Spleen (tissue), 11 donors: ENCODE measurements around the gene CAMTA1. TPM values are rescaled to one million over a fixed set of nuclear protein-coding genes. Genes with fewer than 3 reads are reported as not detected.

Experiments used
- DNase-seq: peaks from one replicate; pipeline ENCODE4 v3.0.0-alpha.2; 2020
- H3K27ac ChIP-seq, 8 donors: fragments of 200-600 bp; sonication (generic) in 7 of 8; 1 replicate in 4 of 8; 2 replicates in 4 of 8; pipeline versions ENCODE4 v1.5.0 to v1.8.0; 2016 to 2021; ENCODE audit warnings: inconsistent platforms in 4 of 8, mild to moderate bottlenecking in 4 of 8, moderate library complexity in 1 of 8
- H3K27me3 ChIP-seq, 7 donors: fragments of 200-600 bp; sonication (generic) in 6 of 7; replicated peaks in 1 of 7; 1 replicate in 4 of 7; 2 replicates in 3 of 7; pipeline versions ENCODE4 v1.5.0 to v1.8.0; 2016 to 2021; ENCODE audit warnings: inconsistent platforms in 3 of 7, mild to moderate bottlenecking in 1 of 7
- H3K36me3 ChIP-seq, 6 donors: fragments of 200-600 bp; sonication (generic) in 5 of 6; 1 replicate in 4 of 6; 2 replicates in 2 of 6; pipeline versions ENCODE4 v1.5.0 to v1.8.0; 2016 to 2021; ENCODE audit warnings: inconsistent platforms in 2 of 6
- H3K4me1 ChIP-seq, 6 donors: fragments of 200-600 bp; sonication (generic) in 5 of 6; 1 replicate in 3 of 6; 2 replicates in 3 of 6; pipeline versions ENCODE4 v1.5.0 to v1.8.0; 2016 to 2021; ENCODE audit warnings: inconsistent platforms in 3 of 6
- H3K4me3 ChIP-seq, 8 donors: fragments of 200-600 bp; sonication (generic) in 7 of 8; 1 replicate in 4 of 8; 2 replicates in 4 of 8; pipeline versions ENCODE4 v1.5.0 to v1.8.0; 2016 to 2021; ENCODE audit warnings: inconsistent platforms in 4 of 8, mild to moderate bottlenecking in 4 of 8, moderate library complexity in 2 of 8
- H3K9me3 ChIP-seq, 8 donors: fragments of 200-600 bp; sonication (generic) in 7 of 8; 1 replicate in 4 of 8; 2 replicates in 4 of 8; pipeline versions ENCODE4 v1.5.0 to v1.8.0; 2016 to 2021; ENCODE audit warnings: inconsistent platforms in 4 of 8
- CTCF ChIP-seq, 11 experiments: fragments of 200-600 bp in 7 of 11; fragments of 450-650 bp in 4 of 11; sonication (generic) in 4 of 11; IDR thresholded peaks in 8 of 11; conservative IDR thresholded peaks in 3 of 11; 1 replicate in 7 of 11; 2 replicates in 4 of 11; pipeline versions ENCODE4 v1.4.0 to v1.8.0; 2016 to 2021; ENCODE audit warnings: antibody characterized with exemption in 11 of 11, inconsistent platforms in 4 of 11, mild to moderate bottlenecking in 1 of 11
- POLR2A ChIP-seq, 3 donors: fragments of 450-650 bp; IDR thresholded peaks; one replicate each; pipeline ENCODE4 v1.5.1; 2017; ENCODE audit warnings: antibody characterized with exemption in 3 of 3, mild to moderate bottlenecking in 1 of 3
- POLR2AphosphoS5 ChIP-seq, 3 donors: sonication (generic); formaldehyde crosslinking; IDR thresholded peaks; one replicate each; pipeline ENCODE4 v1.5.1; 2017; ENCODE audit warnings: antibody characterized with exemption in 3 of 3
- WGBS, 5 donors: extraction: QIAGEN DNeasy Blood & Tissue Kit in 3 of 5; methylation state at CpG; one replicate each; pipeline versions ENCODE4 v1.1.5 to v1.1.7; 2013 to 2018; 5-methylcytosine and 5-hydroxymethylcytosine counted together
- intact Hi-C: fragments of 100-400 bp; cut with DNase I; formaldehyde crosslinking; loops from one replicate; pipeline ENCODE4 v1.15.0; 2023; ENCODE audit warnings: low total_unique reads
- polyA plus RNA-seq, 3 donors: library from polyadenylated mRNA; stranded (reverse); fragments of 200-250 nt; gene quantifications; one replicate each; pipeline ENCODE4 v1.2.1, GENCODE V29; 2013
- total RNA-seq, 7 donors: library from RNA; depleted of rRNA in 3 of 7; stranded (reverse); fragments of >200 nt in 3 of 7; fragmentation: NEBNext Ultra II Directional in 4 of 7; extraction: Animal tissue kit (Norgen Biotek cat#: 25700) in 4 of 7; gene quantifications; one replicate each; pipeline versions ENCODE4 v1.1.0 to v1.2.1, GENCODE V29; 2016 to 2021
- donor health status: healthy with polysubstance abuse.
- donor health status: DM: no; HTN: no; CAD: no; lungs with moderate emphysema.
- donor health status: DM: no; HTN: no; CAD: no.
- donor health status: Bipolar disorder and iron deficiency.
- donor health status: healthy.
- donor health status: DM: no; HTN: no; CAD: no.
- donor health status: DM: yes; HTN: yes; CAD: no.

CAMTA1 gene
- total and polyA plus RNA-seq, 10 donors = 53.0 to 106 (median 77.3) TPM

GRCh38 chr1:7032992-7033391 lies 247.7 kb downstream of the CAMTA1 start:
- Histone ChIP-seq H3K4me3 (no peak overlapping the region), H3K27ac (no peak overlapping the region), H3K4me1 (no peaks in the 10 kb centered on the region), H3K27me3 (no peaks in the 10 kb centered on the region), H3K36me3 (no peaks in the 10 kb centered on the region), H3K9me3 (peaks cover 7 to 29% (median 28%) of the 10 kb centered on the region in 8 donors)
- WGBS, 5 donors = 75 to 93% (median 84%) methylated on average over 2 of the region's 2 CpGs
- intact Hi-C loops = no loop called here
- no peak for DNase-seq
- no peak for TF ChIP-seq POLR2AphosphoS5 (IDR thresholded peaks at IDR 0.05)
- no peak for TF ChIP-seq POLR2A (IDR thresholded peaks at IDR 0.05)
- TF ChIP-seq CTCF (IDR thresholded peaks at IDR 0.05 in 8 of 11, conservative IDR thresholded peaks at IDR 0.05 in 3 of 11) = no peak

GRCh38 chr1:7036386-7036785 lies 251.1 kb downstream of the CAMTA1 start:
- intact Hi-C loops = no loop called here
- 88 to 94% (median 91%) methylated on average over 8 of the region's 8 CpGs for WGBS, 5 donors
- no peak for DNase-seq

GRCh38 chr1:7039590-7040220 lies 254.5 kb downstream of the CAMTA1 start:
- Histone ChIP-seq H3K27ac (no peak overlapping the region), H3K4me3 (no peak overlapping the region), H3K27me3 (peaks cover 0 to 25% (median 0%) of the 10 kb centered on the region in 7 donors), H3K36me3 (no peaks in the 10 kb centered on the region), H3K9me3 (no peaks in the 10 kb centered on the region), H3K4me1 (no peaks in the 10 kb centered on the region)
- TF ChIP-seq POLR2A (IDR thresholded peaks at IDR 0.05) = no peak
- no peak for DNase-seq
- intact Hi-C loops = loop anchor here (10.0 kb wide), 2 partner anchors 175 to 605 kb away; no protein-coding TSS in a partner anchor
- WGBS, 5 donors = 79 to 86% (median 83%) methylated on average over 8 of the region's 8 CpGs

More at GRCh38 chr1:7036386-7036785, 251.1 kb downstream of the CAMTA1 start:
- no peak overlapping the region for H3K4me3 ChIP-seq
- H3K9me3 ChIP-seq = peaks cover 7 to 28% (median 25%) of the 10 kb centered on the region in 8 donors
- H3K4me1 ChIP-seq = no peaks in the 10 kb centered on the region
- no peaks in the 10 kb centered on the region for H3K36me3 ChIP-seq
- no peaks in the 10 kb centered on the region for H3K27me3 ChIP-seq
- TF ChIP-seq POLR2AphosphoS5 (IDR thresholded peaks at IDR 0.05) = no peak
- no peak for TF ChIP-seq POLR2A (IDR thresholded peaks at IDR 0.05)
- TF ChIP-seq CTCF (IDR thresholded peaks at IDR 0.05 in 8 of 11, conservative IDR thresholded peaks at IDR 0.05 in 3 of 11) = no peak
- no peak overlapping the region for H3K27ac ChIP-seq

- Histone ChIP-seq H3K27ac (no peak overlapping the region), H3K9me3 (no peaks in the 10 kb centered on the region), H3K27me3 (peaks cover 0 to 28% (median 0%) of the 10 kb centered on the region in 7 donors), H3K4me3 (no peak overlapping the region), H3K4me1 (no peaks in the 10 kb centered on the region), H3K36me3 (no peaks in the 10 kb centered on the region)
- intact Hi-C loops = loop anchor here (10.0 kb wide), 2 partner anchors 174 to 604 kb away; no protein-coding TSS in a partner anchor
- DNase-seq = no peak
- 72 to 83% (median 79%) methylated on average over 16 of the region's 16 CpGs for WGBS, 5 donors
- no peak for TF ChIP-seq CTCF (IDR thresholded peaks at IDR 0.05 in 8 of 11, conservative IDR thresholded peaks at IDR 0.05 in 3 of 11)
- no peak for TF ChIP-seq POLR2A (IDR thresholded peaks at IDR 0.05)
- TF ChIP-seq POLR2AphosphoS5 (IDR thresholded peaks at IDR 0.05) = no peak
Measured at GRCh38 chr1:7040969-7041695, 255.9 kb downstream of the CAMTA1 start.
